ENCODE data around the gene TMEM213. TPM values are rescaled to one million over a fixed set of nuclear protein-coding genes. Genes with fewer than 3 reads are reported as not detected.

Gene TMEM213
- total and polyA plus RNA-seq, 2 of the 8 experiments (the other 6 are each of a cell fraction or from before 2014, with no cell fraction given): 0.21 to 0.67 TPM

DNA sequence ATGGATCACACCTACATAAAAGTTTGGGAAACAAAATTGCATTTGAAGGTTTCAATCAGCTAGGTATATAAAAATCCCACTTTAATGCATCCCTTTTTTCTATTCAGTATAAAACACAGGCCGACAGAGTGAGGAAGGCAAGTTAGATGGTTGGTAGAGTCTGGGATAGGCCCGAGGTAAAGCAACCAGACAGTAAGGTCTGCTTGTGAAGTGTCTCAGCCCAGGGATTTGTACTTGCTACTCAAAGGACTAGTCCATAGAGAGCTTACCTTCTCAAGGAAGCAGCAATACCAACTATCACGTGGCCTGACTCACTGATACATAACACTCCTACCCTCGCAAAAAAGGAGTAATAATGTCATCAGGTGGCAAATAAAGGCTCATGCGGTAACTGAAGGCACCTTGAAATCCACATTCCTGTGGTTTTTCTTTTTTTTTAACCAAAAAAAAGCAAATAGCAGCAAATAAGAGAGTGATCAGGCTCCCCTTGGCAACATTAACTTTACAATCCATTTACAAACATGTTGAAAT, 56.4 kb downstream of the TMEM213 start:
- H3K4me2 ChIP-seq (ENCODE audit: insufficient read depth in 1 of 2, low read depth in 2 of 2, low read length in 2 of 2): no peak overlapping the region
- H4K5ac ChIP-seq (ENCODE audit: insufficient read length, low read depth, low read length): no peak overlapping the region
- no peak overlapping the region for H3K9ac ChIP-seq (replicated peaks in 1 of 4; ENCODE audit: extremely low read depth in 1 of 4, low read depth in 3 of 4, low read length in 3 of 4)
- H3K4ac ChIP-seq (replicated peaks; ENCODE audit: insufficient read length, low read depth, low read length): no peak overlapping the region
- no peak overlapping the region for H4K8ac ChIP-seq (ENCODE audit: extremely low read depth, insufficient read depth, low read length)
- FAIRE-seq (no peak), DNase-seq (ENCODE audit: low read depth in 1 of 2, low spot score in 2 of 2) (no peak)
- H3K36me3 ChIP-seq (ENCODE audit: control insufficient read depth in 2 of 4, insufficient read depth in 4 of 4, low read length in 3 of 4): peaks cover 2 to 20% (median 10%) of the 10 kb centered on the region in 4 experiments
- H4K20me1 ChIP-seq (replicated peaks in 1 of 2; ENCODE audit: control insufficient read depth in 1 of 2, insufficient read depth in 2 of 2, low read length in 2 of 2): no peaks in the 10 kb centered on the region
- no peak overlapping the region for H2AFZ ChIP-seq (ENCODE audit: low read length)
- H3K27me3 ChIP-seq (replicated peaks in 1 of 4; ENCODE audit: control insufficient read depth in 3 of 4, extremely low read depth in 1 of 4, insufficient read depth in 3 of 4, low read length in 3 of 4): no peaks in the 10 kb centered on the region
- H3K4me3 ChIP-seq (ENCODE audit: extremely low read depth in 1 of 4, insufficient read depth in 2 of 4, low read depth in 3 of 4, low read length in 4 of 4): peak overlapping the region in 1 of 4 experiments; percentile 12; a peak in 1 of 8 replicates
- H3K18ac ChIP-seq (ENCODE audit: extremely low read depth, low read length): no peak overlapping the region
- H3K9me3 ChIP-seq (ENCODE audit: insufficient read depth in 2 of 2, low read depth in 1 of 2, low read length in 1 of 2): peaks cover 0 to 3% of the 10 kb centered on the region in 2 experiments; a peak in 1 of 4 replicates
- no peak overlapping the region for H2AK5ac ChIP-seq (ENCODE audit: low read depth, low read length)
- H2BK15ac ChIP-seq (ENCODE audit: low read length): no peak overlapping the region
- H3K23ac ChIP-seq (ENCODE audit: insufficient read length): no peak overlapping the region
- no peak overlapping the region for H2BK120ac ChIP-seq (replicated peaks; ENCODE audit: low read depth, low read length)
- H2BK20ac ChIP-seq (ENCODE audit: low read length): no peak overlapping the region
- H3K27ac ChIP-seq (ENCODE audit: low read depth, low read length): no peak overlapping the region
- H3K79me1 ChIP-seq (ENCODE audit: low read depth, low read length): no peaks in the 10 kb centered on the region
- H3K4me1 ChIP-seq (replicated peaks in 1 of 4; ENCODE audit: control insufficient read depth in 3 of 4, insufficient read depth in 4 of 4, low read length in 3 of 4): peaks cover 3 to 13% (median 9%) of the 10 kb centered on the region in 4 experiments; a peak in 5 of 7 replicates
- WGBS, 2 experiments (ENCODE audit: extremely low coverage in 1 of 2, insufficient coverage in 1 of 2, insufficient read length in 1 of 2, insufficient replicate concordance in 2 of 2, low coverage in 1 of 2, low lambda C conversion rate in 2 of 2, missing lambda C conversion rate in 1 of 2): 72% methylated on average over 5 of the region's 5 CpGs; no CpG with 5 or more reads in 1 of the 2 experiments
- H2BK5ac ChIP-seq (ENCODE audit: low read depth, low read length): no peak overlapping the region
- H4K91ac ChIP-seq (replicated peaks; ENCODE audit: insufficient read length, low read length): no peak overlapping the region
- POLR2A ChIA-PET (ENCODE audit: partially characterized antibody): no interaction called here
- no peak overlapping the region for H2BK12ac ChIP-seq (ENCODE audit: low read depth, low read length)
- H3K56ac ChIP-seq (replicated peaks; ENCODE audit: insufficient read length, low read depth, low read length): no peak overlapping the region
- H3K23me2 ChIP-seq (ENCODE audit: low read depth, low read length): no peaks in the 10 kb centered on the region
- CTCF ChIA-PET (ENCODE audit: partially characterized antibody): interaction anchor here (0.6 kb wide), 1 partner anchor 31 kb away, joined by 3 read pairs; no protein-coding TSS in a partner anchor
- no peak overlapping the region for H3K14ac ChIP-seq (ENCODE audit: insufficient read length)
- no peaks in the 10 kb centered on the region for H3K79me2 ChIP-seq (ENCODE audit: control insufficient read depth in 1 of 2, insufficient read depth in 2 of 2, low read length in 2 of 2)
- TF ChIP-seq BRCA1 (IDR thresholded peaks at IDR 0.05; ENCODE audit: low read depth, low read length) (no peak), ZNF274 (IDR thresholded peaks at IDR 0.05; ENCODE audit: borderline replicate concordance, extremely low read depth, low read length) (no peak), CREB1 (IDR thresholded peaks at IDR 0.05) (no peak), SIN3A (conservative IDR thresholded peaks at IDR 0.05 in 1 of 2, IDR thresholded peaks at IDR 0.05 in 1 of 2; ENCODE audit: low read depth in 1 of 2, low read length in 2 of 2) (no peak), SUZ12 (IDR thresholded peaks at IDR 0.05; ENCODE audit: low read length) (no peak), TAF7 (optimal IDR thresholded peaks at IDR 0.05; ENCODE audit: borderline replicate concordance, low read depth, low read length) (no peak), HDAC2 (IDR thresholded peaks at IDR 0.05; ENCODE audit: borderline replicate concordance in 1 of 2, low read depth in 2 of 2, low read length in 2 of 2) (no peak)
- TF ChIP-seq, protein P1, sequence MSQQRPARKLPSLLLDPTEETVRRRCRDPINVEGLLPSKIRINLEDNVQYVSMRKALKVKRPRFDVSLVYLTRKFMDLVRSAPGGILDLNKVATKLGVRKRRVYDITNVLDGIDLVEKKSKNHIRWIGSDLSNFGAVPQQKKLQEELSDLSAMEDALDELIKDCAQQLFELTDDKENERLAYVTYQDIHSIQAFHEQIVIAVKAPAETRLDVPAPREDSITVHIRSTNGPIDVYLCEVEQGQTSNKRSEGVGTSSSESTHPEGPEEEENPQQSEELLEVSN (IDR thresholded peaks at IDR 0.05): no peak
- TF ChIP-seq, protein P2, sequence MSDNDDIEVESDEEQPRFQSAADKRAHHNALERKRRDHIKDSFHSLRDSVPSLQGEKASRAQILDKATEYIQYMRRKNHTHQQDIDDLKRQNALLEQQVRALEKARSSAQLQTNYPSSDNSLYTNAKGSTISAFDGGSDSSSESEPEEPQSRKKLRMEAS (IDR thresholded peaks at IDR 0.05): no peak
- TF ChIP-seq, protein P3, sequence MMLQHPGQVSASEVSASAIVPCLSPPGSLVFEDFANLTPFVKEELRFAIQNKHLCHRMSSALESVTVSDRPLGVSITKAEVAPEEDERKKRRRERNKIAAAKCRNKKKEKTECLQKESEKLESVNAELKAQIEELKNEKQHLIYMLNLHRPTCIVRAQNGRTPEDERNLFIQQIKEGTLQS (IDR thresholded peaks at IDR 0.05; ENCODE audit: insufficient read depth, low read depth, low read length): no peak

Data from H1 (cell line).